ENCODE data around the gene ZNF546.

Gene ZNF546

GRCh38 chr19:40055832-40056504 lies 59.1 kb downstream of the ZNF546 start, which contains the start of gene ZNF780B:
Gene ZNF780B, minus strand, starts transcription at chr19:40056231. Its CDS starts 5,899 bp downstream, at chr19:40050332.
- DNase-seq (ENCODE audit: low read depth), result peak; percentile 51

- DNase-seq (ENCODE audit: low read depth), result no peak
These were observed 59.6 kb downstream of the ZNF546 start for GRCh38 chr19:40056505-40056904.

GRCh38 chr19:40057166-40057565 lies 60.3 kb downstream of the ZNF546 start:
- no peak for DNase-seq (ENCODE audit: low read depth)

GRCh38 chr19:40059624-40060023 lies 62.8 kb downstream of the ZNF546 start:
- DNase-seq (ENCODE audit: low read depth), result no peak

GRCh38 chr19:40070058-40070457 lies 73.2 kb downstream of the ZNF546 start:
- DNase-seq (ENCODE audit: low read depth), result no peak
